ENCODE measurements around the gene ITGAE. TPM values are rescaled to one million over a fixed set of nuclear protein-coding genes. Genes with fewer than 3 reads are reported as not detected.
A peak's percentile ranks its signal among the peaks of the same experiment; 100 is the strongest.

Gene ITGAE
- total RNA-seq, 4 donors from 2014 or later: 2.8 to 46.8 (median 14.2) TPM

DNA sequence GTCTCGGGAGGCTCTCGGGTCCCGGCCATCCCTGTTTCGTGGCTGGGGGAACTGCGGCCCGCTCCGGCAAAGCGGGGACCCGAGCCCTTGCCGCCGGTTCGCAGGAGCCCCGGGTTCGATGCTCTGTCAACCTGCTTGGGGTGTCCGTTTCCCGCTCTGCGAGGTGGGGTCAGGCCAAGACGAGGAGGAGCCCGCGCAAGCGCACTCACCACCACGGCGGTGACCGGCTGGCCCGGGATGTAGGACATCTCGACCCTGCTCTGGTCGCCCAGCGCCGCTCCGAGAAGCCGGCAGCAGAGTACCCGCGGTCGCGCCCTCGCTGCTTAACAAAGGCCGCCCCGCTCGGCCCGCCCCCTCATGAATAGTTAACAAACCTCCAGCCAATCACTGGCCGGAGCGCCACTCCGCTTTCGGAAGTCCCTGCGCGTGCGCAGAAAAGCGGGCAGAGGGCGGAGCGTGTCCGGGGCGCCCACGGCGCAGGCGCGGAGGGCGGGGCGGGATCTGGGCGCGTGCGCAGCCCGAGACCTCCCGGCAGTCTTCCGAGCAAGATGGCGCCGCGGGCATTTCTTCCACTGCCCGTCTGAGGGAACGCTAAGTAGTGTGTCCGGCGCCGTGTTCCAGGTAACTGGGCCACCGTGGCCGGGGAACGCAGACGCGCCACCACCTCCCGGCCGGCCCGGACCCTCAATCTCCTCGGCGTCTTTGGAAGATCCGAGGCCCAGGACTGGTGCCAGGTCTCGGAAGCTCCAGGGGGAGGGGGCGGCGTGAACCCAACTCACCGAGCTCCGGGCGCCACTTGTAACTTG is 132.5 kb downstream of the ITGAE start, which contains the start of the genes EMC6 and TAX1BP3:
TSS of gene EMC6 (plus strand) at position 534 of the 806 bp plus-strand sequence. CDS start 335 bp downstream, outside the sequence.
TSS of gene TAX1BP3 (minus strand) at position 300 of the 806 bp plus-strand sequence. CDS start at position 248, 52 bp downstream.
- peak; percentile 98 to 99 for DNase-seq
- Histone ChIP-seq H3K4me1 (peaks cover 9 to 12% of the 10 kb centered on the region in 2 donors), H3K9me3 (no peaks in the 10 kb centered on the region), H3K4me3 (peak within 1 kb of the TSS; percentile 88 to 96), H3K27ac (peak within 1 kb of the TSS; percentile 97 to 99), H3K27me3 (no peaks in the 10 kb centered on the region), H3K36me3 (no peaks in the 10 kb centered on the region)
- TF ChIP-seq POLR2A (IDR thresholded peaks at IDR 0.05): peak; percentile 83 to 95
- peak in 1 of 4 experiments; percentile 11 for TF ChIP-seq CTCF (IDR thresholded peaks at IDR 0.05)
- intact Hi-C loops (cut with DNase I; ENCODE audit: low total_unique reads): no loop called here

- H3K4me1 ChIP-seq: peaks cover 9 to 12% of the 10 kb centered on the region in 2 donors
- intact Hi-C loops (cut with DNase I; ENCODE audit: low total_unique reads): no loop called here
- H3K27ac ChIP-seq: peak overlapping the region; percentile 97 to 99
- peak; percentile 91 to 94 for DNase-seq
- no peak for TF ChIP-seq POLR2A (IDR thresholded peaks at IDR 0.05)
- TF ChIP-seq CTCF (IDR thresholded peaks at IDR 0.05): no peak
- no peaks in the 10 kb centered on the region for H3K9me3 ChIP-seq
- H3K36me3 ChIP-seq: no peaks in the 10 kb centered on the region
- H3K27me3 ChIP-seq: no peaks in the 10 kb centered on the region
- H3K4me3 ChIP-seq: peak overlapping the region; percentile 88 to 96
Measured at GRCh38 chr17:3667366-3668278, 133.4 kb downstream of the ITGAE start.

DNA sequence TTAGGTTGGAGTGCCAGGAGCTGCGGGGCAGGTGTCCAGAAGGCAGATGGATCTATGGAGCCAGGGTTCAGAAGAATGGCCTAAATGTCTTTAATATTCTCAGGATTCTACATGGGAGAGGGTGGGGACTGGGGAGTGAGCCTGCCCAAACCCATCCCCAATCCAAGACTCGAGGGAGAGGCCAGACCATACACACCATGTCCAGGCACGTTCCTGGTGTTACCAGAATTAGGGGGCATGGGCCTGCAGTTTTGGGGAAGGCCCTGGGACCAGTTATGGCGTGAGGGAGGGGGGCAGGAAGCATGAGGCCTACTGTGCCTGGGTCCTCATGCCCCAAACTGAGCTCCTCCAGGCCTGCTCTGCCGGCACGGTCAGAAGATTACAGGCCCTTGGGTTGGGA is 134.5 kb downstream of the ITGAE start:
- peaks cover 9 to 12% of the 10 kb centered on the region in 2 donors for H3K4me1 ChIP-seq
- TF ChIP-seq CTCF (IDR thresholded peaks at IDR 0.05) (no peak), POLR2A (IDR thresholded peaks at IDR 0.05) (no peak)
- intact Hi-C loops (cut with DNase I; ENCODE audit: low total_unique reads): no loop called here

GRCh38 chr17:3665834-3666233 is 135.2 kb downstream of the ITGAE start:
- H3K9me3 ChIP-seq: no peaks in the 10 kb centered on the region
- no peak overlapping the region for H3K4me3 ChIP-seq
- H3K27ac ChIP-seq: peak overlapping the region; percentile 33 to 97
- DNase-seq: peak in 1 of 2 donors; percentile 50
- intact Hi-C loops (cut with DNase I; ENCODE audit: low total_unique reads): no loop called here
- H3K4me1 ChIP-seq: peaks cover 9 to 12% of the 10 kb centered on the region in 2 donors
- H3K36me3 ChIP-seq: no peaks in the 10 kb centered on the region
- TF ChIP-seq POLR2A (IDR thresholded peaks at IDR 0.05) (no peak), CTCF (IDR thresholded peaks at IDR 0.05) (no peak)
- H3K27me3 ChIP-seq: no peaks in the 10 kb centered on the region

More for the DNA sequence above, 134.5 kb downstream of the ITGAE start:
- H3K4me3 ChIP-seq: peak overlapping the region in 1 of 2 donors; percentile 96
- H3K36me3 ChIP-seq: no peaks in the 10 kb centered on the region
- no peaks in the 10 kb centered on the region for H3K9me3 ChIP-seq
- peak overlapping the region; percentile 97 to 99 for H3K27ac ChIP-seq
- H3K27me3 ChIP-seq: no peaks in the 10 kb centered on the region
- DNase-seq: no peak

Other genes with a start within 250 kb of the ITGAE start
- gene TRPV3, start 243.4 kb downstream of the ITGAE start, total RNA-seq: 1 to 10 TPM in 1 of 4 donors, under 1 TPM in 1, not detected in 2; 0.88 to 1.5 TPM
- 10 to 100 TPM in 1 of 4 donors, 1 to 10 TPM in 3; 4.7 to 12.1 (median 8.5) TPM for gene TRPV1, start 191.8 kb downstream of the ITGAE start, total RNA-seq
- gene SHPK, start 164.9 kb downstream of the ITGAE start, total RNA-seq: 10 to 100 TPM in 2 of 4 donors, 1 to 10 TPM in 1, under 1 TPM in 1; 0.26 to 24.4 (median 8.3) TPM
- 10 to 100 TPM; 10.8 to 17.8 (median 13.8) TPM for gene CTNS, start 164.4 kb downstream of the ITGAE start, total RNA-seq
- 10 to 100 TPM; 44.7 to 98.7 (median 74.0) TPM for gene TAX1BP3, start 132.6 kb downstream of the ITGAE start, total RNA-seq
- gene EMC6, start 132.4 kb downstream of the ITGAE start, total RNA-seq: 10 to 100 TPM in 3 of 4 donors, 1 to 10 TPM in 1; 7.1 to 34.7 (median 22.7) TPM
- gene P2RX5, start 105.0 kb downstream of the ITGAE start, total RNA-seq: 1 to 10 TPM in 2 of 4 donors, under 1 TPM in 2; 0.51 to 8.2 (median 1.1) TPM
- gene HASPIN, start 77.3 kb downstream of the ITGAE start, total RNA-seq: 1 to 10 TPM in 1 of 4 donors, not detected in 3; 2.0 TPM
- 10 to 100 TPM; 16.5 to 46.7 (median 30.1) TPM for gene NCBP3, start 45.1 kb upstream of the ITGAE start, total RNA-seq
- 10 to 100 TPM in 1 of 4 donors, 1 to 10 TPM in 3; 2.6 to 37.6 (median 6.4) TPM for gene CAMKK1, start 91.9 kb upstream of the ITGAE start, total RNA-seq
- 10 to 100 TPM in 2 of 4 donors, 1 to 10 TPM in 2; 1.2 to 18.8 (median 9.9) TPM for gene P2RX1, start 115.3 kb upstream of the ITGAE start, total RNA-seq
- gene ATP2A3, start 163.2 kb upstream of the ITGAE start, total RNA-seq: 10 to 100 TPM in 3 of 4 donors, 1 to 10 TPM in 1; 5.7 to 33.6 (median 17.5) TPM